Bronchial epithelial cell (primary cell): Measurements from ENCODE around the gene NFIC. TPM values are rescaled to one million over a fixed set of nuclear protein-coding genes. Genes with fewer than 3 reads are reported as not detected.
A peak's percentile ranks its signal among the peaks of the same experiment; 100 is the strongest.

Source experiments
- DNase-seq: peaks from one replicate; pipeline ENCODE4 v3.0.0-alpha.2; 2010; ENCODE audit warnings: low read depth
- FAIRE-seq: peaks from 2 replicates; lab custom pipeline; 2011; peaks lifted over from hg19 to GRCh38; lab: Jason Lieb, UNC
- H3K27me3 ChIP-seq: 2 replicates; pipeline ENCODE4 v1.5.1; 2011; ENCODE audit warnings: low read length; ENCODE audit not compliant: control insufficient read depth, insufficient read depth
- H3K36me3 ChIP-seq: 2 replicates; pipeline ENCODE4 v1.5.1; 2011; ENCODE audit warnings: low read length; ENCODE audit not compliant: control insufficient read depth, insufficient read depth
- H3K4me3 ChIP-seq: 2 replicates; pipeline ENCODE4 v1.5.1; 2011; ENCODE audit warnings: mild to moderate bottlenecking, low read depth, low read length, control low read depth
- total RNA-seq: library from RNA; depleted of rRNA; stranded (reverse); fragments of >200 nt; gene quantifications from 2 replicates; pipeline ENCODE4 v1.2.1, GENCODE V29; 2014
- TF ChIP-seq, protein P1 (sequence below): IDR thresholded peaks from 2 replicates; pipeline ENCODE4 v1.5.1; 2011; ENCODE audit warnings: mild to moderate bottlenecking, moderate library complexity, low read length, control low read depth, inconsistent platforms; ENCODE audit not compliant: insufficient read depth, severe bottlenecking

The NFIC gene
- total RNA-seq, 1 donor from 2014 or later, result 17.6 TPM

GRCh38 chr19:3494051-3494450, 127.7 kb downstream of the NFIC start:
- Histone ChIP-seq H3K27me3 (no peaks in the 10 kb centered on the region), H3K36me3 (peaks cover 13% of the 10 kb centered on the region), H3K4me3 (no peak overlapping the region)
- FAIRE-seq (no peak), DNase-seq (no peak)
- TF ChIP-seq, protein P1, sequence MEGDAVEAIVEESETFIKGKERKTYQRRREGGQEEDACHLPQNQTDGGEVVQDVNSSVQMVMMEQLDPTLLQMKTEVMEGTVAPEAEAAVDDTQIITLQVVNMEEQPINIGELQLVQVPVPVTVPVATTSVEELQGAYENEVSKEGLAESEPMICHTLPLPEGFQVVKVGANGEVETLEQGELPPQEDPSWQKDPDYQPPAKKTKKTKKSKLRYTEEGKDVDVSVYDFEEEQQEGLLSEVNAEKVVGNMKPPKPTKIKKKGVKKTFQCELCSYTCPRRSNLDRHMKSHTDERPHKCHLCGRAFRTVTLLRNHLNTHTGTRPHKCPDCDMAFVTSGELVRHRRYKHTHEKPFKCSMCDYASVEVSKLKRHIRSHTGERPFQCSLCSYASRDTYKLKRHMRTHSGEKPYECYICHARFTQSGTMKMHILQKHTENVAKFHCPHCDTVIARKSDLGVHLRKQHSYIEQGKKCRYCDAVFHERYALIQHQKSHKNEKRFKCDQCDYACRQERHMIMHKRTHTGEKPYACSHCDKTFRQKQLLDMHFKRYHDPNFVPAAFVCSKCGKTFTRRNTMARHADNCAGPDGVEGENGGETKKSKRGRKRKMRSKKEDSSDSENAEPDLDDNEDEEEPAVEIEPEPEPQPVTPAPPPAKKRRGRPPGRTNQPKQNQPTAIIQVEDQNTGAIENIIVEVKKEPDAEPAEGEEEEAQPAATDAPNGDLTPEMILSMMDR, result no peak

DNA sequence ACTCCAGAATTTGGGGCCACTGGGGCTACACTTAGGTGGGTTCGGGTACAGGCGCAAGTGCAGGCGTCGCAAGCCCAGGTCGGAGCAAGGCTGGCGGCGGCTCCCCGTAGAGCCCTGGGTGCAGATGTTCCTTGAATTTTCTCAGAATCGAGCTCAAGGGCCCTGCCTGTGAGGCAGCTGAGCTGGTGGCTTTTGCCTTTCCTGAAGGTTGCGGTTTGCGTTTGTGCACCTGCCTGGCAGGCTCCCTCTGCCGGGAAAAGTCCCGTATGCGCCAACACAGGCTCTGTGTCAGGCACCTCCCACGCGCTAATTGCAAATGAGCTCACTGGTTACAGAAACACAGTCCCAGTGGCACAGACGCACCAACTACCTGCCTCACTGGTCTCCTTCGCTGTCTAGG, 128.2 kb downstream of the NFIC start:
- FAIRE-seq (no peak), DNase-seq (no peak)
- Histone ChIP-seq H3K27me3 (no peaks in the 10 kb centered on the region), H3K36me3 (peaks cover 13% of the 10 kb centered on the region), H3K4me3 (no peak overlapping the region)
- TF ChIP-seq, protein P1, result no peak

- DNase-seq (no peak), FAIRE-seq (no peak)
- H3K27me3 ChIP-seq, result no peaks in the 10 kb centered on the region
- peaks cover 13% of the 10 kb centered on the region for H3K36me3 ChIP-seq
- TF ChIP-seq, protein P1, result no peak
- no peak overlapping the region for H3K4me3 ChIP-seq
Observed at GRCh38 chr19:3496392-3497273, 130.2 kb downstream of the NFIC start.

- DNase-seq (no peak), FAIRE-seq (no peak)
- TF ChIP-seq, protein P1, result no peak
- H3K4me3 ChIP-seq, result no peak overlapping the region
- peaks cover 11% of the 10 kb centered on the region for H3K36me3 ChIP-seq
- H3K27me3 ChIP-seq, result no peaks in the 10 kb centered on the region
Observed at GRCh38 chr19:3497757-3498520, 131.6 kb downstream of the NFIC start.

GRCh38 chr19:3499738-3500428, 133.5 kb downstream of the NFIC start:
- TF ChIP-seq, protein P1, result no peak
- peaks cover 6% of the 10 kb centered on the region for H3K36me3 ChIP-seq
- FAIRE-seq (no peak), DNase-seq (no peak)
- H3K4me3 ChIP-seq, result peak overlapping the region; percentile 79
- H3K27me3 ChIP-seq, result no peaks in the 10 kb centered on the region
